Measurements from ENCODE around the gene SERPING1.

The SERPING1 gene

DNA sequence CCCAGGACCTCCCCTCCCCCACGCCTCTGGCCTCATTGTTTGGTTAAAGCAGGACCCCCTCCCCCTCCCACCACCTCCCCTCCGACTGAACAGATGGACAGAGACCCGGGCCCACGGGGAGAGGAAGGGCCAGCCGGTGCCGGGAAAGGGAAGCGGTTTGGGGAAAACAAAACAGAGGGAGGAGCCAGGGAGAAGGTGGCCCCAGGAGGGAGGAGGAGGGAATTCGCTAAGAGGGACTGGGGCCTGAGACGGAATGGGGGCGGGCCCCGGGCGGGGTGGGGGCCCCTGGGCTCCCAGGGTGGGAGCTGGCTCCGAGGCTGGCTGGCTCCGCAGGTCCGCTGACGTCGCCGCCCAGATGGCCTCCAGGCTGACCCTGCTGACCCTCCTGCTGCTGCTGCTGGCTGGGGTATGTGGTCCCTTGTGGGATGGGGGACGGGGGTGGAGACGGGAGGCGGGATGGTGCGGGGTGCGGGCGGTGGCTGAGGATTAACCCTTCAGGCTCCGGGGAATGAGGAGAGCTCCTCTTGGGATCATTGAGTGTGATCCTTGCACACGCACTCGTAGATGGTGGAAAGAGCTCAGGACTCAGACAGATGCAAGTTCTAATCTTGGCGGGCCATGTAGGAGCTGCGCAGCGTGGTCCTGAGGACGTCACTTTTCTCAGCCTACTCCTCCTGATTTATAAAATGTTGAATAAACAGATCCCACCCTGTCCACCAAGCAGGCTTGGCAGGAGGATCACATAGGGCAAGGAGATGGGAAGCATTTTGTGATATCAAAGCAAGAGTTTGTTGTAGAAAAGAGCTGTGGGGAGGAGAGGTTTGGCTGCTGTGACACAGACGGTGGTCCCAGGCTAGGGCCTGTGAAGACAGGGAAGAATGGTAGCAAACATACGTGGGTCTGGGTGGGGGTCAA lies 688 bp downstream of the SERPING1 start:
- TF ChIP-seq CTCF (conservative IDR thresholded peaks at IDR 0.05; ENCODE audit: low read depth, low read length): no peak
- H3K4me3 ChIP-seq (ENCODE audit: low read length): peak overlapping the region; percentile 37
- no peak for DNase-seq (ENCODE audit: low read depth)

GRCh38 chr11:57598831-57599155 lies 1.3 kb downstream of the SERPING1 start:
- DNase-seq (ENCODE audit: low read depth): no peak
- no peak for TF ChIP-seq CTCF (conservative IDR thresholded peaks at IDR 0.05; ENCODE audit: low read depth, low read length)
- no peak overlapping the region for H3K4me3 ChIP-seq (ENCODE audit: low read length)

DNA sequence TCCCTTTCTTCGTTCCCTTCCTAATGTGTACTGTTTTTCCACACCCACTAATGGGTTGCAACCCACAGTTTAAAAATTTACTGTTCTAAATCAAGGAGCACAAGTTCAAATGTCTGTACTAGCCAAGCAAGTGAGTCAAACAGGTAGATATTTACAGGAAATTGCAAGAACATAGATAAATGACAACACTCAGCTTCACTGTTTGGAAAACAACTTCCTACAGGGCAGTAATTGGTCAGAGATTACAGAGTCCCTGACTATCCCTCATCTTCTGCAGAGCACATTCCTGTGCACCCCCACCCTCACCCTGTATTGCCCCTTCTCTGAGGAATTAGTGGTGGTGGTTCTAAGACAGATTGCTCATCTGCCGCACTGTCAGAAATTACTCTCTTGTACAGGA lies 1.9 kb downstream of the SERPING1 start:
- TF ChIP-seq CTCF (conservative IDR thresholded peaks at IDR 0.05; ENCODE audit: low read depth, low read length): no peak
- no peak overlapping the region for H3K4me3 ChIP-seq (ENCODE audit: low read length)
- DNase-seq (ENCODE audit: low read depth): no peak

GRCh38 chr11:57601297-57601696 lies 3.8 kb downstream of the SERPING1 start:
- no peak for TF ChIP-seq CTCF (conservative IDR thresholded peaks at IDR 0.05; ENCODE audit: low read depth, low read length)
- no peak overlapping the region for H3K4me3 ChIP-seq (ENCODE audit: low read length)
- DNase-seq (ENCODE audit: low read depth): peak; percentile 66

GRCh38 chr11:57604296-57605027 lies 7.0 kb downstream of the SERPING1 start:
- TF ChIP-seq CTCF (conservative IDR thresholded peaks at IDR 0.05; ENCODE audit: low read depth, low read length): no peak
- DNase-seq (ENCODE audit: low read depth): no peak
- no peak overlapping the region for H3K4me3 ChIP-seq (ENCODE audit: low read length)

DNA sequence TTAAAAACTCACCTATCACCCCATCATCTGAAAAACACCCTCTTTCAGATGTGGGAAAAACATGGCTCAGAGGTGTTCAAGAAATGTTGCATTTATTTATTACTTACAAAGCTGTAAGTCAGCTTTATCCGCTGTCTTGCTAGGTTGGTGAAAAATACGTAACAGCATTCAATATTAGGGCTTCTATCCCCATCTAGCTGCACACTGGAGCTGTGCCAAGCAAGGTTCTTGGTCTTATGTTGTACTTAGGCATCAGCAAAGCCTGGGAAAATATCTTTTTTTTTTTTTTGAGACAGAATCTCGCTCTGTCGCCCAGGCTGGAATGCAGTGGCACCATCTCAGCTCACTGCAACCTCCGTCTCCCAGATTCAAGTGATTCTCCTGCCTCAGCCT lies 7.5 kb downstream of the SERPING1 start:
- DNase-seq (ENCODE audit: low read depth): no peak
- no peak overlapping the region for H3K4me3 ChIP-seq (ENCODE audit: low read length)
- no peak for TF ChIP-seq CTCF (conservative IDR thresholded peaks at IDR 0.05; ENCODE audit: low read depth, low read length)

All from retinal pigment epithelial cell (primary cell).